ENCODE data around the gene NTRK1. TPM values are rescaled to one million over a fixed set of nuclear protein-coding genes. Genes with fewer than 3 reads are reported as not detected.

Gene NTRK1
- total RNA-seq, 1 experiment from 2014 or later: 0.33 TPM

DNA sequence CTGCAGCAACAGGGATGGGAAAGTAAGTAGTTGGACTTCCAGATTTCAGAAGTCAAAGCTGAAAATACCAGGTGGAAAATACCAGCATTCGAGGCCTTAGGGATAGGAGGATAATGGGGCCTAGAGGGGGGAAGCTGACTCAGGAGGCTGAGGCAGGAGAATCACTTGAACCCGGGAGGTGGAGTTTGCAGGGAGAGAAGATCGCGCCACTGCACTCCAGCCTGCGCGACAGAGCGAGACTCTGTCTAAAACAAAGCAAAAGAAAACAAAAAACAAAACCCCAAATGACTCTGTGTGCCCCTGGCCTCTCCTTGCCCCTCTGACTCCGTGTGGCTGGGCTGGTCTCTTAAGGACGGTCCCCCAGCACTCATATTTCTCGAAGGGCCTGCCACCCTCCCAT, 47.4 kb upstream of the NTRK1 start:
- POLR2A ChIA-PET: interaction anchor here (0.7 to 1.1 kb wide), 2 partner anchors 10 to 102 kb away, joined by 3 read pairs; no protein-coding TSS in a partner anchor
- H3K4me3 Mint-ChIP-seq (ENCODE audit: unreplicated experiment): peak overlapping the region; percentile 73
- BruUV-seq (replicated peaks): no TSS peak

GRCh38 chr1:156813750-156814570, 46.7 kb upstream of the NTRK1 start:
- peak overlapping the region; percentile 27 for H3K27ac Mint-ChIP-seq (ENCODE audit: low read depth, unreplicated experiment)
- ChIA-PET POLR2A (interaction anchor here (0.7 to 1.1 kb wide), 2 partner anchors 11 to 103 kb away, joined by 3 read pairs; no protein-coding TSS in a partner anchor), CTCF (interaction anchor here (0.6 to 12.4 kb wide), 30 partner anchors 10 to 271 kb away, joined by 3 to 114 read pairs (median 4); partner anchors contain the start of genes NTRK1 and PEAR1)
- intact Hi-C loops (cut with micrococcal nuclease): no loop called here
- TF ChIP-seq, protein P1, sequence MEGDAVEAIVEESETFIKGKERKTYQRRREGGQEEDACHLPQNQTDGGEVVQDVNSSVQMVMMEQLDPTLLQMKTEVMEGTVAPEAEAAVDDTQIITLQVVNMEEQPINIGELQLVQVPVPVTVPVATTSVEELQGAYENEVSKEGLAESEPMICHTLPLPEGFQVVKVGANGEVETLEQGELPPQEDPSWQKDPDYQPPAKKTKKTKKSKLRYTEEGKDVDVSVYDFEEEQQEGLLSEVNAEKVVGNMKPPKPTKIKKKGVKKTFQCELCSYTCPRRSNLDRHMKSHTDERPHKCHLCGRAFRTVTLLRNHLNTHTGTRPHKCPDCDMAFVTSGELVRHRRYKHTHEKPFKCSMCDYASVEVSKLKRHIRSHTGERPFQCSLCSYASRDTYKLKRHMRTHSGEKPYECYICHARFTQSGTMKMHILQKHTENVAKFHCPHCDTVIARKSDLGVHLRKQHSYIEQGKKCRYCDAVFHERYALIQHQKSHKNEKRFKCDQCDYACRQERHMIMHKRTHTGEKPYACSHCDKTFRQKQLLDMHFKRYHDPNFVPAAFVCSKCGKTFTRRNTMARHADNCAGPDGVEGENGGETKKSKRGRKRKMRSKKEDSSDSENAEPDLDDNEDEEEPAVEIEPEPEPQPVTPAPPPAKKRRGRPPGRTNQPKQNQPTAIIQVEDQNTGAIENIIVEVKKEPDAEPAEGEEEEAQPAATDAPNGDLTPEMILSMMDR (IDR thresholded peaks at IDR 0.05; ENCODE audit: unreplicated experiment): peak; percentile 55
- peak; percentile 65 for DNase-seq (ENCODE audit: unreplicated experiment)
- BruUV-seq (replicated peaks): TSS peak; percentile 39
- H3K9me3 Mint-ChIP-seq (ENCODE audit: unreplicated experiment): no peaks in the 10 kb centered on the region
- peak overlapping the region; percentile 73 for H3K4me3 Mint-ChIP-seq (ENCODE audit: unreplicated experiment)
- H3K4me1 Mint-ChIP-seq (ENCODE audit: insufficient read depth, unreplicated experiment): peaks cover 48% of the 10 kb centered on the region
- H3K36me3 Mint-ChIP-seq (ENCODE audit: insufficient read depth, unreplicated experiment): no peaks in the 10 kb centered on the region
- H3K27me3 Mint-ChIP-seq (ENCODE audit: insufficient read depth, unreplicated experiment): no peaks in the 10 kb centered on the region

More for the DNA sequence above, 47.4 kb upstream of the NTRK1 start:
- H3K27me3 Mint-ChIP-seq (ENCODE audit: insufficient read depth, unreplicated experiment): no peaks in the 10 kb centered on the region
- TF ChIP-seq, protein P1 (IDR thresholded peaks at IDR 0.05; ENCODE audit: unreplicated experiment): no peak
- H3K9me3 Mint-ChIP-seq (ENCODE audit: unreplicated experiment): no peaks in the 10 kb centered on the region
- H3K27ac Mint-ChIP-seq (ENCODE audit: low read depth, unreplicated experiment): peak overlapping the region; percentile 27
- CTCF ChIA-PET: interaction anchor here (0.7 to 12.4 kb wide), 20 partner anchors 10 to 342 kb away, joined by 3 to 114 read pairs (median 6); partner anchors contain the start of genes NTRK1 and PEAR1
- H3K36me3 Mint-ChIP-seq (ENCODE audit: insufficient read depth, unreplicated experiment): no peaks in the 10 kb centered on the region
- no peak for DNase-seq (ENCODE audit: unreplicated experiment)
- peaks cover 48% of the 10 kb centered on the region for H3K4me1 Mint-ChIP-seq (ENCODE audit: insufficient read depth, unreplicated experiment)
- intact Hi-C loops (cut with micrococcal nuclease): no loop called here

DNA sequence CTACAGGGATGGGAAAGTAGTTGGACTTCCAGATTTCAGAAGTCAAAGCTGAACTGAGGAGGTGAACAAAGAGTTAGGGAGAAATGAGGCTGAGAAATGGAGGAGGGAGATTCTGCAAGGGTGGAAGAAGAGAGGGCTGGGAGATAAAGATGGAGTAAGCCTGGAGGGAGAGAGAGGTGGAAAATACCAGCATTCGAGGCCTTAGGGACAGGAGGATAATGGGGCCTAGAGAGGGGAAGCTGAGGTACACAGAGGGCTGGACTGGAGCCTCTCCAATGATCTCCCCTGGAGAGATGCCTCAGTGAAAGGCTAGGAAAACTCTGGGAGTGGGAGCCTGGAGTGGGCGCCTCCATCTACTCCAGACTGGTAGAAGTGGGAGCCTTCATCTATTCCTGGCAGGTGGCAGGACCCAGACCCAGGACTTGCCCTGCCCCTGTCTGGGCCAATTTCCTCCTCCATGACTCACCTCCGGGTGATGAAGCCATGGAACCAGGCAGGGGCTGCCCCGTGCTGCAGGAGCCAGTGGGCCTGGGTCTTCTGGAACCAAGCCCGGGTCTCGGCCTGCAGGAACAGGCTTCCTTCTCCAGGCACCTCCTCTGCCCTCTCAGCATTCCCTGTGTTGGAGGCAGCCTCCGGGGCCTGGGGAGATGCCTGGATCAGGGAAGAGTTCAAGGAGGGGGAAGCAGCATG, 45.9 kb upstream of the NTRK1 start:
- peak; percentile 80 for DNase-seq (ENCODE audit: unreplicated experiment)
- BruUV-seq (replicated peaks): no TSS peak
- ChIA-PET POLR2A (no interaction called here), CTCF (interaction anchor here (0.5 to 12.4 kb wide), 23 partner anchors 9 to 270 kb away, joined by 3 to 114 read pairs (median 5); partner anchors contain the start of genes NTRK1 and PEAR1)
- H3K27me3 Mint-ChIP-seq (ENCODE audit: insufficient read depth, unreplicated experiment): no peaks in the 10 kb centered on the region
- intact Hi-C loops (cut with micrococcal nuclease): no loop called here
- no peaks in the 10 kb centered on the region for H3K36me3 Mint-ChIP-seq (ENCODE audit: insufficient read depth, unreplicated experiment)
- peaks cover 48% of the 10 kb centered on the region for H3K4me1 Mint-ChIP-seq (ENCODE audit: insufficient read depth, unreplicated experiment)
- H3K27ac Mint-ChIP-seq (ENCODE audit: low read depth, unreplicated experiment): peak overlapping the region; percentile 25
- H3K4me3 Mint-ChIP-seq (ENCODE audit: unreplicated experiment): no peak overlapping the region
- TF ChIP-seq, protein P1 (IDR thresholded peaks at IDR 0.05; ENCODE audit: unreplicated experiment): no peak
- H3K9me3 Mint-ChIP-seq (ENCODE audit: unreplicated experiment): no peaks in the 10 kb centered on the region

DNA sequence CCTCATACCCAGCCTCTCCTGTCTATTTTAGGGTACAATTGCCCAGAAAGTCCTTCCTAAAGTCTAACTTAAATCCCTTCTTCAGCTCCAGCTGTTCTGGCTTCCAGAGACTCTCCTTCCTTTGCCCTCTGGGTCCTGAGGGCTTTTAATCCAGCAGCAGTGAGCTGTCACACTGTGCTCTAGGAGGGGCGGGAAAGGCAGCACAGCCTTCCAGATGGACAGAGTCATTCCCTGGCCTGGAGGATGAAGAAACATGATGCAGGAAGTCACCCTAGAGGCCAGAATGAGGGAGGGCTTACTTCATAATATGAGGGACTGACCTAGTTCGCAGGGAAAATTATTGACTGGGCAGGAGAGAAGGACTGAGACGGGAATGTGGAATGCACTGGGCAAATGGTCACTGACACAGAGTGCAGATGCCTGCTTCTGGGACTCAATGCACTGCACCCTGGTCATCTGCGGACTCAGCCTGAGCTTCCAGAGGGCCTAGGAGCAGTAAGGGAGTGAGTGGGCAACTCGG, 45.3 kb upstream of the NTRK1 start:
- BruUV-seq (replicated peaks): no TSS peak
- ChIA-PET CTCF (interaction anchor here (0.5 to 12.4 kb wide), 6 partner anchors 23 to 125 kb away, joined by 3 to 106 read pairs (median 6); partner anchors contain the start of gene PEAR1), POLR2A (no interaction called here)
- peak; percentile 85 for DNase-seq (ENCODE audit: unreplicated experiment)
- H3K4me1 Mint-ChIP-seq (ENCODE audit: insufficient read depth, unreplicated experiment): peaks cover 48% of the 10 kb centered on the region
- H3K36me3 Mint-ChIP-seq (ENCODE audit: insufficient read depth, unreplicated experiment): no peaks in the 10 kb centered on the region
- intact Hi-C loops (cut with micrococcal nuclease): no loop called here
- H3K9me3 Mint-ChIP-seq (ENCODE audit: unreplicated experiment): no peaks in the 10 kb centered on the region
- H3K4me3 Mint-ChIP-seq (ENCODE audit: unreplicated experiment): no peak overlapping the region
- peak overlapping the region; percentile 25 for H3K27ac Mint-ChIP-seq (ENCODE audit: low read depth, unreplicated experiment)
- no peaks in the 10 kb centered on the region for H3K27me3 Mint-ChIP-seq (ENCODE audit: insufficient read depth, unreplicated experiment)
- TF ChIP-seq, protein P1 (IDR thresholded peaks at IDR 0.05; ENCODE audit: unreplicated experiment): no peak
